ENCODE results near the gene LRP1B. TPM values are rescaled to one million over a fixed set of nuclear protein-coding genes. Genes with fewer than 3 reads are reported as not detected.

LRP1B gene
- total RNA-seq, 4 donors from 2014 or later = 3.3 to 11.1 (median 4.6) TPM

DNA sequence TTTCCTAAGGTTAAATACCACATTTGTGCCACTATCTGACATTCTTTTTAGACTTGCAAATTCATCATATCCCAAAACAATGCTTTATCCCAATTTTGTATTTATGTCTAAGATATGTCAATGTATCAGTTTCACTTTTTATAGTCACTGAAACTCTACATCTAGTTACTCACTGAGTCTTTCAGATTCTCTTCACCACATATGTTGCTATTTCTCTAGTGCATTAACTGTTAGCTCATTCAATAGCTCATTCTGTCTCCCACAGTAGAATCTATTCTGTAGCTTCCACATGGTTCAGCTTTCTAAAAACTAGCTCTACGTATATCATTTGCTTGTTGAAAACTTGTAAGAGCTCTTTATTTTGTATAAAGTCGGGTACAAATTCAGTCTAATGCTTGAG is 1930.1 kb downstream of the LRP1B start:
- H3K27ac ChIP-seq = no peak overlapping the region
- ATAC-seq = no peak

DNA sequence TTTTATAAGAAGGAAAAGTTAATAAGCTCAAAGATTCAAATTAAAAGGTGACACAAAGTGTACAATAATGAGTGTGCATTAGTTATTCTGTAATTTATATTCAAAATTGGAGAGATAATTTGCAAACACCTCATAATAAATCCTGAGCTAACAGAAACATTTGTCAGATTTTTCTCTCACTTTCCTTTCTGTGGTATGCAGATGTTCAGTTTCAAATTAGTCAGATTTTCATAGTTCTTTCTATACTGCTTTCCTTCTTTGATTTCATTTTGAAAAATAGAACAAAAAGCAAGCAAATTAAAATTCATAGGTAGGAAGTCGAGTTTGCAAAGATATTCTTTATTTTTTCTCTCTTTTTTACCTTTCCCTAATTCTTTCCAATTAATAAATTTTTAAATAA is 1930.5 kb downstream of the LRP1B start:
- Histone ChIP-seq H3K4me3 (no peak overlapping the region), H3K36me3 (no peaks in the 10 kb centered on the region), H3K27ac (no peak overlapping the region), H3K4me1 (no peaks in the 10 kb centered on the region), H3K27me3 (no peaks in the 10 kb centered on the region), H3K9me3 (no peaks in the 10 kb centered on the region)
- DNase-seq (no peak), ATAC-seq (no peak)
- TF ChIP-seq POLR2A (IDR thresholded peaks at IDR 0.05) = no peak
- TF ChIP-seq, protein P1, sequence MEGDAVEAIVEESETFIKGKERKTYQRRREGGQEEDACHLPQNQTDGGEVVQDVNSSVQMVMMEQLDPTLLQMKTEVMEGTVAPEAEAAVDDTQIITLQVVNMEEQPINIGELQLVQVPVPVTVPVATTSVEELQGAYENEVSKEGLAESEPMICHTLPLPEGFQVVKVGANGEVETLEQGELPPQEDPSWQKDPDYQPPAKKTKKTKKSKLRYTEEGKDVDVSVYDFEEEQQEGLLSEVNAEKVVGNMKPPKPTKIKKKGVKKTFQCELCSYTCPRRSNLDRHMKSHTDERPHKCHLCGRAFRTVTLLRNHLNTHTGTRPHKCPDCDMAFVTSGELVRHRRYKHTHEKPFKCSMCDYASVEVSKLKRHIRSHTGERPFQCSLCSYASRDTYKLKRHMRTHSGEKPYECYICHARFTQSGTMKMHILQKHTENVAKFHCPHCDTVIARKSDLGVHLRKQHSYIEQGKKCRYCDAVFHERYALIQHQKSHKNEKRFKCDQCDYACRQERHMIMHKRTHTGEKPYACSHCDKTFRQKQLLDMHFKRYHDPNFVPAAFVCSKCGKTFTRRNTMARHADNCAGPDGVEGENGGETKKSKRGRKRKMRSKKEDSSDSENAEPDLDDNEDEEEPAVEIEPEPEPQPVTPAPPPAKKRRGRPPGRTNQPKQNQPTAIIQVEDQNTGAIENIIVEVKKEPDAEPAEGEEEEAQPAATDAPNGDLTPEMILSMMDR (IDR thresholded peaks at IDR 0.05 in 4 of 5, conservative IDR thresholded peaks at IDR 0.05 in 1 of 5) = no peak
- intact Hi-C loops (cut with DNase I; ENCODE audit: low total_unique reads) (no loop called here), in situ Hi-C loops (cut with MboI; ENCODE audit: low sequenced_read_pairs in 4 of 4) (no loop called here)

More for the DNA sequence above, 1930.1 kb downstream of the LRP1B start:
- in situ Hi-C loops (cut with MboI; ENCODE audit: low sequenced_read_pairs in 4 of 4) = no loop called here
- intact Hi-C loops (cut with DNase I; ENCODE audit: low total_unique reads) = no loop called here
- H3K4me1 ChIP-seq = no peaks in the 10 kb centered on the region
- H3K36me3 ChIP-seq = no peaks in the 10 kb centered on the region
- no peaks in the 10 kb centered on the region for H3K9me3 ChIP-seq
- no peak for DNase-seq
- H3K4me3 ChIP-seq = no peak overlapping the region
- H3K27me3 ChIP-seq = no peaks in the 10 kb centered on the region
- no peak for TF ChIP-seq POLR2A (IDR thresholded peaks at IDR 0.05)
- TF ChIP-seq, protein P1 (IDR thresholded peaks at IDR 0.05 in 4 of 5, conservative IDR thresholded peaks at IDR 0.05 in 1 of 5) = no peak

DNA sequence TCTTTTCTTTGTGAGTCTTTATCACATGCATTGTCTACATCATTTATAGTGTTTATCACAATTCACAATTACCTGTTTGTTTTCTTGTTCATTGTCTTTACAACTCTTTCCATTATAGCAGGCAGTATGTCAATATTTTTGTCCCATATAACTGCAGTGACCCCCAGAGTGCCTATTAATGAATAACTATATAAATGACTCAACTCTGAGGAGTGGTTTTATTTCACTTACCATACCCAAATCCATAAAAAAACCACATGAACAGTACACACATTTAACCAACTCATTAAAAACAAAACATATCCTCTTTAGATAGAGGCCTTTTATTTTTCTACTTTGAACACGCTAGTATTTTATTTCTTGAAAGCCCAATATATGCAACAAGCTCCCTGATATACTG is 1931.5 kb downstream of the LRP1B start:
- H3K4me1 ChIP-seq = no peaks in the 10 kb centered on the region

DNA sequence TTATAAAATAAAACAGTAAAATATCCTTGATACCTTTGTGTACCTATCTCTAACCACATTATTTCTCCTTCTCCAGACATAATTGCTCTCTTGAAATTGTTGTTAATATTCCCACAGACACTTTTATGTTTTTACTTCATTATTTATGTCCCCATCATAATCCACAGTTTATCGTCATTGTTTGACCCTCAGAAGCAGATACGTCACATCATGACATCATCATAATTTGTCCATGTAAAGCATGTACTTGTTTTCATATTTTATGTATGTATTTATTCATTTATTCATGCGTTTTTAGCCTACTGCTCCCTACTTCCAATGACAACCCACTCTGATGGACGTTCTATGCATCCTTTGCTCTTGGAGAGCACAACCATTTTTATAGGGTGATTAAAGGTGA is 1943.7 kb downstream of the LRP1B start:
- peaks cover 0 to 6% of the 10 kb centered on the region in 2 donors for H3K4me1 ChIP-seq
- no peak for TF ChIP-seq POLR2A (IDR thresholded peaks at IDR 0.05)
- TF ChIP-seq, protein P1 (IDR thresholded peaks at IDR 0.05 in 4 of 5, conservative IDR thresholded peaks at IDR 0.05 in 1 of 5) = no peak
- H3K4me3 ChIP-seq = no peak overlapping the region
- intact Hi-C loops (cut with DNase I; ENCODE audit: low total_unique reads) = no loop called here
- H3K9me3 ChIP-seq = no peaks in the 10 kb centered on the region
- H3K27me3 ChIP-seq = no peaks in the 10 kb centered on the region
- DNase-seq = no peak
- no peak overlapping the region for H3K27ac ChIP-seq
- in situ Hi-C loops (cut with MboI; ENCODE audit: low sequenced_read_pairs in 4 of 4) = no loop called here
- ATAC-seq = no peak
- H3K36me3 ChIP-seq = no peaks in the 10 kb centered on the region

More for the DNA sequence above, 1931.5 kb downstream of the LRP1B start:
- intact Hi-C loops (cut with DNase I; ENCODE audit: low total_unique reads) (no loop called here), in situ Hi-C loops (cut with MboI; ENCODE audit: low sequenced_read_pairs in 4 of 4) (no loop called here)
- no peak for DNase-seq
- Histone ChIP-seq H3K9me3 (no peaks in the 10 kb centered on the region), H3K4me3 (no peak overlapping the region), H3K27ac (no peak overlapping the region), H3K27me3 (no peaks in the 10 kb centered on the region), H3K36me3 (no peaks in the 10 kb centered on the region)
- no peak for ATAC-seq
- TF ChIP-seq, protein P1 (IDR thresholded peaks at IDR 0.05 in 4 of 5, conservative IDR thresholded peaks at IDR 0.05 in 1 of 5) = no peak
- TF ChIP-seq POLR2A (IDR thresholded peaks at IDR 0.05) = no peak

DNA sequence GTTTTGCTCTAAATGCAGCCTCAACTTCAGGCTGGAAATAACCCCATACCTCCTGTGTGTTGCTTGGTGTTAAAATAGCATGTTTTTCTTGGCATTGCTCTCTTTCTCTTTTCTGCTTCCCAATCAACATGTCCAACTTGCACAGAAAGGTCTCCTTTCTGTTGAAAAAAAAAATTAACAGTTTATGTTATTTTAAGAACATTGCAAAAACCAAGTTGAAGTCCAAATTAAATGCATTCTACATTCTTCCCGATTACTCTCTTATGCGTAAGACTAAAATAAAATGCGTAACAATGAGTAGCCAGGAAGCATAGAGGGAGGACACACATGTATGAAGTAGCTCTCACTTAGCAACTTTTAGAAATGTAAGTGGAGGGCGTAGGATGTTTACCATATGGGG is 1944.5 kb downstream of the LRP1B start:
- in situ Hi-C loops (cut with MboI; ENCODE audit: low sequenced_read_pairs in 4 of 4) (no loop called here), intact Hi-C loops (cut with DNase I; ENCODE audit: low total_unique reads) (no loop called here)
- Histone ChIP-seq H3K4me3 (no peak overlapping the region), H3K27me3 (no peaks in the 10 kb centered on the region), H3K4me1 (peaks cover 0 to 6% of the 10 kb centered on the region in 2 donors), H3K9me3 (no peaks in the 10 kb centered on the region), H3K36me3 (no peaks in the 10 kb centered on the region), H3K27ac (no peak overlapping the region)
- no peak for DNase-seq
- no peak for ATAC-seq
- no peak for TF ChIP-seq POLR2A (IDR thresholded peaks at IDR 0.05)
- TF ChIP-seq, protein P1 (IDR thresholded peaks at IDR 0.05 in 4 of 5, conservative IDR thresholded peaks at IDR 0.05 in 1 of 5) = no peak
